HG03064 (cell line): ENCODE measurements around the gene TESK2.
"Not testable (repeated sequence)": the region's sequence is repeated elsewhere in the genome, so short reads cannot be mapped to it uniquely, and the experiment has no call there.

Experiments used
- ATAC-seq: cut with Tn5 transposase; IDR thresholded peaks from one replicate; pipeline ENCODE4 v1.9.1; 2021; ENCODE audit warnings: low read depth; ENCODE audit not compliant: unreplicated experiment

TESK2 gene, protein sequence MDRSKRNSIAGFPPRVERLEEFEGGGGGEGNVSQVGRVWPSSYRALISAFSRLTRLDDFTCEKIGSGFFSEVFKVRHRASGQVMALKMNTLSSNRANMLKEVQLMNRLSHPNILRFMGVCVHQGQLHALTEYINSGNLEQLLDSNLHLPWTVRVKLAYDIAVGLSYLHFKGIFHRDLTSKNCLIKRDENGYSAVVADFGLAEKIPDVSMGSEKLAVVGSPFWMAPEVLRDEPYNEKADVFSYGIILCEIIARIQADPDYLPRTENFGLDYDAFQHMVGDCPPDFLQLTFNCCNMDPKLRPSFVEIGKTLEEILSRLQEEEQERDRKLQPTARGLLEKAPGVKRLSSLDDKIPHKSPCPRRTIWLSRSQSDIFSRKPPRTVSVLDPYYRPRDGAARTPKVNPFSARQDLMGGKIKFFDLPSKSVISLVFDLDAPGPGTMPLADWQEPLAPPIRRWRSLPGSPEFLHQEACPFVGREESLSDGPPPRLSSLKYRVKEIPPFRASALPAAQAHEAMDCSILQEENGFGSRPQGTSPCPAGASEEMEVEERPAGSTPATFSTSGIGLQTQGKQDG

DNA sequence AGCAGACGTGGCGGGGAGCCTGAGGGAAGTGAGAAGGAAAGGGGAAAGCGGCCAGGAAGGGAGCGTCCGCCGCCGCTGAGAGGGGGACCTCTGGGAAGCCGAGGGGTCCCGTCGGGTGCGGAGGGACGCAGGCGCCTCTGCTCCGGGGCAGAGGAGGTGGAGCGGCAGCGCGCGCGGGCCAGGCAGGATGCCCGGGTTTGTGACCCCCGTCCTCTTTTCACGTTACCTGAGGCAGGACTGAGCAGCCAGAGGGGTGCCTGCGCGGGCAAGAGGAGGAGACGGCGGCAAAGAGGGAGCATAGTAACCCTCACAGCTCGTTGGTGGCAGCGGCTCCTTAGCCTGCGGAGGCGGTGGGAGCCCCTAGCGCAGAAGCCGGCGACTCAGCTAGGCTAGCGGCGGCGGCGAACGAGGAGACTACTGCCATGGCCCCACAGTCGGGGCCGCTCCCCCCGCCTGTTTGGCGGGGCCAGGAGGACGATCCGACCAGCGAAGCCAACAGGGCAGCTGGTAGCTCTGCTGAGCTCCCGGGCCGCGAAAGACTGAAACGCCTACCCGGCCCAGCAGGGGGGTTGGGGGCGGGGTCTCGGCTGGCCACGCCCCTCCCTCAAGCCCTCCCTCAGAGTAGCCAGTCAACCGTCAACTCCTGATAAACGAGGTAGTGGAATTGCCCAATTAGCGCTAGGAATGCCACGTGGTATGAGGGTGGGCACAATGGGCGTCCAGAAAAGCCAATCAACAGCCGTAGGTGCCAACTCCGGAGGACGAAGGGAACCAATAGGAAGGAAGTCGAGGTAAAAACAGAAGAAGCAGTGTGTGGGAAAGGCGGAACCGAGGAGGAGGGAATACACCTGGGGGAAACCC lies at the start of gene TESK2:
Gene TESK2, minus strand, starts transcription at position 538 of the 861 bp plus-strand sequence. CDS start 33,378 bp downstream, outside the sequence.
- ATAC-seq, result peak; percentile 82

DNA sequence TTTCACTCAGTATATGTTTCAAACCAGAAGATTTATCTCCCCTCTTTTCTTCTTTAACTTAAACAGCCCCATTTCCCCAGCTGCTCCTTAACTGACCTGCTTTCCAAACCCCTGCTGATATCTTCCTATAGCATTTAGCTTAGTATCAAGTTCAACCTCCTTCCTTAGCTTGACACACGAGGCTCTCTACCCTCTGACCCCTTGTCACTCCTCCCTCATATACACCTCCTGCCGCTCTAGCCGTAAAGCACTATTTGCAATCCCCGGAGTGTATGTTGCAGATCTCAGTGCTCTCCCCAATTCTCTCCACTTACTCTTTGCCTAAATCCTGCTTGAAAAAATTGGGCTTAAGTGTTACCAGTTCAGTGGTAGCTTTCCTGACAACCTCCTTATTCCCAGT lies 45.9 kb upstream of the TESK2 start:
- no peak for ATAC-seq

DNA sequence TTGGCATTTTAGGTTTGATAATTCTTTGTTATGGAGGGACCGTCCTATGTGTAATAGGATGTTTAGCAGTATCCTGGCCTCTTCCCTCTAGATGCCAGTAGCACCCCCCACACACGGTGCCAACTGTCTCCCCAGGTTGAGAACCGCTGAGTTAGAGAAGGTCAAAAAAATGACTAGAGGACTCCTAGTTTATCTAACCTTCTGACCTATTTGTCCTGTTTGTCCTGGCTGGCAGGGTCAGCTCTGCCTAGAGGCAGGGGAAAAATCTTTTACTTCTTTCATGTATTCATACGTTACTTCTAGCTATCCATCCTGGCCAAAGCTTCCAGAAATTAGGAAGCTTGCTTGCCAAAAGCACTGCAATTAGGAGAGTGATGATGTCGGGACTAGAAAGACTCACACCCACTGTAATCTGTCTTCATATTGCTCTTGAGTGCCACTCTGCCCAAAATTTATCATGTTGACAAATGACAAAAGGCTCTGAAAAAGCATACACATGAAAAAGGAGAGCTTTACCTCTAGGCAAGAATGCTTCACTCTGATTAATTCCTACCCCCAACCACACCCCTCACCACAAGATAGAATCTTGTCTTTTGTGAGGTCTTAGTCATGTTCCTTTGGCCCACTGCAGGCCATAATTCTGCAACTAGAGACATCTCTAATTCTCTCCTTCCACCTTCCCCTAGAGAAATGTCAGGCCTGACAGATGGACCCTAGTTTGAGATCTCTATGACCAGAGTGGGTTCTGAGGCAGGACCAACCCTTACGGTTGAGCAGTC lies 45.2 kb upstream of the TESK2 start:
- no peak for ATAC-seq

DNA sequence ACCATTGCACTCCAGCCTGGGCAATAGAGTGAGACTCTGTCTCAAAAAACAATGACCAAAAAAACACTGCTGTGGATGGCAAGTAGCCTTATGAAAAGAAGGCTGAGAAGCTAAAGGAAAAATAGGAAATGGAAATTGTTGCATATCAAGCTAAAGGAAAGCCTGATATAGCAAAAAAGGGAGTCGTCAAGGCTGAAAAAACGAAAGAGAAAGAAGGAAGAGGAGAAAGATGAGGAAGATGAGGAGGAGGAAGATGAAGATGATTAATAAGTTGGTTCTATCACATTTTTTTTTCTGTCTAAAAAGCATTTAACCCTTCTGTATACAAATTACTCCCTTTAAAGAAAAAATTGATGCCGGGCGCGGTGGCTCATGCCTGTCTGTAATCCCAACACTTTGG lies 40.9 kb upstream of the TESK2 start:
- ATAC-seq, result no peak

DNA sequence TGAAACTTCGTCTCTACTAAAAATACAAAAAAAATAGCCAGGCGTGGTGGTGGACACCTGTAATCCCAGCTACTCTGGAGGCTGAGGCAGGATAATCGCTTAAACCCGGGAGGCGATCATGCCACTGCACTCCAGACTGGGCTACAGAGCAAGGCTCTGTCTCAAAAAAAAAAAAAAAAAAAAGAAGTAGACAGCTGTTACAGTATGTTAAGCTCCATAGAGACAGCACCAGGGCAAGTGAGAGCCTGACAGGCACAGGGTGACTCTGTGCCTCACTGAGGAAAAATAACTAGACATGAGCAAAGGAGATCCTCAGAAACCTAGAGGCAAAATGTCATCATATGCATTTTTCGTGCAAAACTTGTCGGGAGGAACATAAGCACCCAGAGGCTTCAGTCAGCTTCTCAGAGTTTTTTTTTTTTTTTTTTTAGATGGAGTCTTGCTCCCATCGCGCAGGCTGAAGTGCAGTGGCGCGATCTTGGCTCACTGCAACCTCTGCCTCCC lies 39.7 kb upstream of the TESK2 start:
- ATAC-seq, result no peak

DNA sequence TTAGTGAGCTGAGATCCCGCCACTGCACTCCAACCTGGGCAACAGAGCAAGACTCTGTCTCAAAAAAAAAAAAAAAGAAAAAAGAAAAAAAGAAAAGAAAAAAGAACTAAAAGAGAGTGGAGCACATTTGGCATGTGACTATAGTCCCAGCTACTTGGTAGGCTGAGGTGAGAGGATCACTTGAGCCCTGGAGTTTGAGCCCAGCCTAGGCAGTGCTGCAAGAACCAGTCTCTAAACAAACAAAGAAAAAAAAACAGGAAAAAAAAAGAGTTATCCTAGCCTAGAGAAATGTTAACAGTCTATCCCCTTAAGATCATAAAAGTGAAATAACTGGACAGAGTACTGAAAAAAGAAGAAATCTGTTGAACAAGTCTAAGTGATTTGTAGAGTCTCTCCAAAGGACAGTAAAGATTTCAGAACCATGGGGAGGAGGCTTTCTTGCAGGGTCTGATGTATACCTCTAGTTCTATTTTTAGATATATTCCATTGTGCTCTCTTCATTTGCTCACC lies 35.2 kb upstream of the TESK2 start:
- no peak for ATAC-seq

DNA sequence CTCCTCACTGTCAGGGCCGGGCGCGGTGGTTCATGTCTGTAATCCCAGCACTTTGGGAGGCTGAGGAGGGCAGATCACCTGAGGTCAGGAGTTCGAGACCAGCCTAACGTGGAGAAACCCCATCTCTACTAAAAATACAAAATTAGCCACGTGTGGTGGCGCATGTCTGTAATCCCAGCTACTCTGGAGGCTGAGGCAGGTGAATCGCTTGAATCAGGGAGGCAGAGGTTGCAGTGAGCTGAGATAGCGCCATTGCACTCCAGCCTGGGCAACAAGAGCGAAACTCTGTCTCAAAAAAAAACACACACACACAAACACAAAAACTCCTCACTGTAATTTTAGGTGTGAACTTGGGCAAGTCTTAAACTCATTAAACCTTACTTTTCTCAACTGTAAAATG lies 33.0 kb upstream of the TESK2 start:
- ATAC-seq, result not testable (repeated sequence)

DNA sequence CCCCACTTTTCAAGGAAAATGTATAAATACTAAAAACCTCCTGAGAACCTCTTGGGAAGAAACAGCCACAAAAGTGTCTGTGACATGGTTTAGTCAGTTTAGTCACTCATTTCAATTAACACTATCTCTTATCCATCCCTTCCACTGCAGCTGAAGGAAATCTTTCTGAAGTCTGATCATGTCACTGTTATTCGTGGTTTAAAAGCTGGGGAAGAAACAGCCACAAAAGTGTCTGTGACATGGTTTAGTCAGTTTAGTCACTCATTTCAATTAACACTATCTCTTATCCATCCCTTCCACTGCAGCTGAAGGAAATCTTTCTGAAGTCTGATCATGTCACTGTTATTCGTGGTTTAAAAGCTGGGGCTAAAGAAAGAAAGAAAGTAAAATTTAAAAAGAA lies 32.6 kb upstream of the TESK2 start:
- ATAC-seq, result not testable (repeated sequence)

DNA sequence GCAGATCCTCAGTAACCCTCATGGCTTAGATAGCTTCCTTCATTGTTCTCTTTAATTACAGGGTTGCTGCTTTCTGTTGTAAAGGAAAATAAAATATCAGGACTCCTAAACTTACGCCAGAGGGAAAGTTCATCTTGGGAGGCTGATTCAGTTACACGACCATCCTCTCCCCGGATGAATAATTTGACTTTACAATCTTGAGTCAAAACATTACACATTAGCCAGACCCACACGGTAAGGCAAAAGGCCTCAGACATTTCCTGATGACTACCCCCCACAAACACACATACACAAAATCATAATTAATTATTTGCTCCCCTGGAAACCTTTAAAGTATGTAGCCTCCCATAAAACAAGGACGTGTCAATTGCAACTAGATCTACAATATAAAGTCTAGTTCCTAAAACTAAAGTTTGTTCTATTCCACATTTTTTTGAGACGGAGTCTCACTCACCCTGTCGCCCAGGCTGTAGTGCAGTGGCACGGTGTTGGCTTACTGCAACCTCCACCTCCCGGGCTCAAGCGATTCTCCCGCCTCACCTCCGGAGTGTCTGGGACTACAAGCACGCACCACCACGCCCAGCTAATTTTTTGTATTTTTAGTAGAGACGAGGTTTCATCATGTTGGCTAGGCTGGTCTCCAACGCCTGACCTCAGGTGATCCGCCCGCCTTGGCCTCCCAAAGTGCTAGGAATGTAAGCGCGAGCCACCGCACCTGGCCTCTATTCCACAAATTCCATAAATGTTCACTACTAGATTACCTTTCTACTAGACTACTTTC lies 31.6 kb upstream of the TESK2 start:
- no peak for ATAC-seq

DNA sequence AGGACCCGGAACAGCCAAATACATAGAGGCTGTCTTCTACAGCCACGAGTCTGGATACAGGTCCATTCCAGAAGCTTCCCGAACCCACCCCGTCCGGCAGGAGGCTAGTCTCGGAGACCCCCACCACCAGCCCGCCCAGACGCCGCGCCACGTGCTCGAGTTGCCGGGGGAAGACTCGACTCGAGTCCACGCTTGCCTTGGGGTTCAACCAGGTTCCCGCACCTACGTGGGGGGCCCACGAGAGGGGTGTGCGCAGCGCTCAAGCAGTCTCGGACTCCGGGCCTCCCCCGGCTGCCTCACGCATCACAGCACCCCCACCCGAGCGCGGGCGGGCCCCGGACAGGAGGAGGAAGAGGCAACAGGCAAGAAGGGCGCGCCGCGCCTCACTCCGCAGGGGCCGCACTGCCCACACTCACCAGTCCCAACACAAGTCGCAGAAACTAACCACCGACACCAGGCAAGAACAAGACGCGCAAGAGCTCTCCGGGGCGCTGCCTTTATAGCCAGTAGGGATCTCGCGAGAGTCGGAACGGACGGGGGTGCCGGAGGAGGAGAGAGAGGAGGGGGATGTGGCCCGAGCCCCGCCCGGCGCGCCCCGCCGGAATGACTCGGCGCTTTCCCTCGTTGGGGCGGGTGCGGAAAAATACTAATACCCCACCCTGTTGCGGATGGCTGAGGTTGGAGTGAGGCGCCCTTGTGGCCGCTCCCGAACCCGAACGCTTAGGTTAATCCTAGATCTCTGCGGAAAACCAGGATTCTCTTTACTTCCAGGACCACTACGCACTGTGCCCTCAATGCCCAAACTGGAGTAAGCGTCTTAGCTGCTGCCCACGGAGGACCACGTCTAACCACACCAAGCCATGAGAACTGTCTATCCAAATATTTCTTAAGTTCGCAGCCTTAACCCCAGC lies 30.7 kb upstream of the TESK2 start, which contains the start of gene PRDX1:
Gene PRDX1, minus strand, starts transcription at position 472 of the 911 bp plus-strand sequence. CDS start 2,841 bp downstream, outside the sequence.
- ATAC-seq, result peak; percentile 80

DNA sequence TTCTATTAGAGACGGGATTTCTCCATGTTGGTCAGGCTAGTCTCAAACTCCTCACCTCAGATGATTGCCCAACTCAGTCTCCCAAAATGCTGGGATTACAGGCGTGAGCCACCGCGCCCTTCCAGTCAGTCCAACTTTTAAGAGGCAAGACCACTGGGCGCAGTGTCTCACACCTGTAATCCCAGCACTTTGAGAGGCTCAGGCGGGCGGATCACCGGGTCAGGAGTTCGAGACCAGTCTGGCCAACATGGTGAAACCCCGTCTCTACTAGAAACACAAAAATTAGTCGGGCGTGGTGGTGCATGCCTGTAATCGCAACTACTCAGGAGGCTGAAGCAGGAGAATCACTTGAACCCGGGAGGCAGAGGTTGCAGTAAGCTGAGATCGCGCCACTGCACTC lies 28.8 kb upstream of the TESK2 start:
- ATAC-seq, result not testable (repeated sequence)

DNA sequence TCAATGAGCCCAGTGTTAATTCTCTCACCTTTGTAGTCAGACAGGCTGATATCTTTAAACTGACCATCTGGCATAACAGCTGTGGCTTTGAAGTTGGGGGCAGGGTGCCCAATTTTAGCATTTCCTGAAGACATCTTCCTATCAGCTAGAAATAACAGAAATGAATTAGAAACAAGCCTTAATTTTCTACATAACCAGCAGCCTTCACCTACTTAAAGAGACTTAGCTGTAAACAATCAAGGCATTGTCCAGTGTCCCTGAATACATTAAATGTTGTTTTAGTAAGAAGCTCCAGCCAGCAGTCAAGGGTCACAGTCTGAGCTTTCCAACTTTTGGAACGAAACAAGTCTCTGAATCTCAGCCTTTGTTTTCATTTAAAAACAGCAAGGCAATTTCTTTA lies 27.9 kb upstream of the TESK2 start:
- no peak for ATAC-seq

DNA sequence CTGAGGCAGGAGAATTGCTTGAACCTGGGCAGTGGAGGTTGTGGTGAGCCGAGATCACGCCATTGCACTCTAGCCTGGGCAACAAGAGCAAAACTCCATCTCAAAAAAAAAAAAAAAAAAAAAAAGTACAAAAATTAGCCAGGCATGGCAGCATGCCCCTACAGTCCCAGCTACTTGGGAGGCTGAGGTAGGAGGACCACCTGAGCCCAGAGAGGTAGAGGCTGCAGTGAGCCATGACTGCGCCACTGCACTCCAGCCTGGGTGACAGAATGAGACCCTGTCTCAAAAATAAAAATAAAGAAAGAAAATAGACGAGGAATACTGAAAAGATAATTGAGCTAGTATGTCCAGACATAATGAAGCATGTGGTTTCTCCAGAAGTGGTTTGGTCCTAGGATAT lies 27.4 kb upstream of the TESK2 start:
- ATAC-seq, result not testable (repeated sequence)

DNA sequence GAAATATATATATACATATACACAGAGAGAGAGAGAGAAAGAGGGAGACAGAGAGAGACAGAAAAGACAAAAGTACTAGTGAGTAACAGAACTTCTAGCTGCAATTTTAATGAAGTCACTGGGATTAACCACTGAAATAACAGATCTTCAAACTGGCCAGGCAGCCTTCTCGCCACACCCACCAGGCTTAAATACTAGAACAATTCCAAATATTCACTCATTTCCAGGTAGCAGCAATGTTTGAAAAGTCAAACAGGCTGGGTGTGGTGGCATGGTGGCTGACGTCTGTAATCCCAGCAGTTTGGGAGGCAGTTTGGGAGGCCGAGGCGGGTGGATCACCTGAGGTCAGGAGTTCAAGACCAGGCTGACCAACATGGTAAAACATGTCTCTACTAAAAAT lies 25.5 kb upstream of the TESK2 start:
- ATAC-seq, result no peak

DNA sequence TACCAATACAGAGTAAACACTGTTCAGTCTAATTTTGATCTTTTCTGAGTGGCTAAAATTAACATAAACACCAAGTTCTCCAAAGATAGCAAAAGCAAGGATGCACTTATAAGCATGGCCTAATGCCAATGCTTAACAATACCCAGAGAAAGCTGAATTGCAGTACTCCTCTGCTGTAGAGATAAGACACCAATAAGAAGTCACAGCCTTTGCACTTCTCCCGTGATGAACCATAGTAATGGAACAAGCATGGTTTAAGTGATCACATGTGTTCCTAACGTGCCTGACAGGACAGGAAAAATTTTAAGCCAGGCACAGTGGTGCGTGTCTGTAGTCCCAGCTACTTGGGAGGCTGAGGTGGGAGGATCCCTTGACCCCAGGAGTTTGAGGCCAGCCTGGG lies 25.1 kb upstream of the TESK2 start:
- no peak for ATAC-seq

DNA sequence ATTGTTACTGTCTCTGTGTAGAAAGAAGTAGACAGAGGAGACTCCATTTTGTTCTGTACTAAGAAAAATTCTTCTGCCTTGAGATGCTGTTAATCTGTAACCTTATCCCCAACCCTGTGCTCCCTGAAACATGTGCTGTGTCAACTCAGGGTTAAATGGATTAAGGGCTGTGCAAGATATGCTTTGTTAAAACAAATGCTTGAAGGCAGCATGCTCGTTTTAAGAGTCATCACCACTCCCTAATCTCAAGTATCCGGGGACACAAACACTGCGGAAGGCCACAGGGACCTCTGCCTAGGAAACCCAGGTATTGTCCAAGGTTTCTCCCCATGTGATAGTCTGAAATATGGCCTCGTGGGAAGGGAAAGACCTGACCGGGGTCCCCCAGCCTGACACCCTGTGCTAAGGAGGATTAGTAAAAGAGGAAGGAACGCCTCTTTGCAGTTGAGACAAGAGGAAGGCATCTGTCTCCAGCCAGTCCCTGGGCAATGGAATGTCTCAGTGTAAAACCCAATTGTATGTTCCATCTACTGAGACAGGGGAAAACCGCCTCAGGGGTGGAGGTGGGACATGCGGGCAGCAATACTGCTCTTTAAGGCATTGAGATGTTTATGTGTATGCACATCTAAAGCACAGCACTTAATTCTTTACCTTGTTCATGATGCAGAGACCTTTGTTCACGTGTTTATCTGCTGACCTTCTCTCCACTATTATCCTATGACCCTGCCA lies 22.7 kb upstream of the TESK2 start:
- ATAC-seq, result not testable (repeated sequence)

DNA sequence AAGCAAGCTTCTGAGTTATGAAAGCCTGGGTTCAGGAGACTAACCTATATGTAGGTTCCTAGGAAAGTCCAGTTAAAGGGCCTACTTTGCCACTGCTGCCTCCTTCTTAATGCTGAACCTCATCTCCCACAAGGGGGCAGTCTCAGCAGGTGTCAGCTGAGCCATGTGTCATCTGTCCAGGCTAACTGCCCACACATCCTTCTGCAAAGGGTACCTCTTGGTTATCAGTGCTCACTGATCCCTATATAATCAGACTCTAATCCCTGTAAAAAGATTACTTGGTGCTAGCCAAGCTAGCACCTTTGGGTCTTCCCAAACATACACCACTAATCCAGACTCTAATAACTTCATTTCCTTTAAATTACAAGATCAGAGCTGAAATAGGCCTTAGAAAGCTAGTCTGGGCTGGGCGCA lies 21.7 kb upstream of the TESK2 start:
- no peak for ATAC-seq
